Osteocyte (in vitro differentiated cells): ENCODE measurements around the gene MTF2. TPM values are rescaled to one million over a fixed set of nuclear protein-coding genes. Genes with fewer than 3 reads are reported as not detected.

Source experiments
- DNase-seq: peaks from one replicate; pipeline ENCODE4 v3.0.0; 2021; ENCODE audit warnings: mixed read lengths; ENCODE audit not compliant: unreplicated experiment; ENCODE audit errors: extremely low spot score
- H3K27ac Mint-ChIP-seq: one replicate; pipeline ENCODE4 v1.8.0; 2021; ENCODE audit warnings: mild to moderate bottlenecking, mixed read lengths; ENCODE audit not compliant: unreplicated experiment
- H3K27me3 Mint-ChIP-seq: one replicate; pipeline ENCODE4 v1.8.0; 2021; ENCODE audit warnings: mixed read lengths; ENCODE audit not compliant: unreplicated experiment
- H3K36me3 Mint-ChIP-seq: one replicate; pipeline ENCODE4 v1.8.0; 2021; ENCODE audit warnings: mixed read lengths; ENCODE audit not compliant: unreplicated experiment
- H3K4me1 Mint-ChIP-seq: one replicate; pipeline ENCODE4 v1.8.0; 2021; ENCODE audit warnings: mixed read lengths; ENCODE audit not compliant: unreplicated experiment
- H3K4me3 Mint-ChIP-seq: one replicate; pipeline ENCODE4 v1.8.0; 2021; ENCODE audit warnings: mild to moderate bottlenecking, moderate library complexity, mixed read lengths; ENCODE audit not compliant: unreplicated experiment
- H3K9me3 Mint-ChIP-seq: one replicate; pipeline ENCODE4 v1.8.0; 2021; ENCODE audit warnings: mixed read lengths; ENCODE audit not compliant: unreplicated experiment
- CTCF ChIP-seq: fragments of 200-600 bp; sonication (generic); IDR thresholded peaks from 2 replicates; pipeline ENCODE4 v1.5.0; 2021; ENCODE audit warnings: antibody characterized with exemption, mild to moderate bottlenecking, moderate library complexity
- total RNA-seq: library from RNA; stranded (reverse); gene quantifications from 2 replicates; pipeline ENCODE4 v1.2.1, GENCODE V29; 2021

Gene MTF2
- total RNA-seq, 1 donor from 2014 or later = 24.9 TPM

GRCh38 chr1:93114391-93114790, 35.3 kb downstream of the MTF2 start:
- Mint-ChIP-seq H3K9me3 (no peaks in the 10 kb centered on the region), H3K36me3 (peaks cover 30% of the 10 kb centered on the region), H3K4me3 (no peak overlapping the region), H3K27ac (no peak overlapping the region), H3K4me1 (peaks cover 15% of the 10 kb centered on the region), H3K27me3 (no peaks in the 10 kb centered on the region)
- no peak for TF ChIP-seq CTCF
- DNase-seq = no peak

DNA sequence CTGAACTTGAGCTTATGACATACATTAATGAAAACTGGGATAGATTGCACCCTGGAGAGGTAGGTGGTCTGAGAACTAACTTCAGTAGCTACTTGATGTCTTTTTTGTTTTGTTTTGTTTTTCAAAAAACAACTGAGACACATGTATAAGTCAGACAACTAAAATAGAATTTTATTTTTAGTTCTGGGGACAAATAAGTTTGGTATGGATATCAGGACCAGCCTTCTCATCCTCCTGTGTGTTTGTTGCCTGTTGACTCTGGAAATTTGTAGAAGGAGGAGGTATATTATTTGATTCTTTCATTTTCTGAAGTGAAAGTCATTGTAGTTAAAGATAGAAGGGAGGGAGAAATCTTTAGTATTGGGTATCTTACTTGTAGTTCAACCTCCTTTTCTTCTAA, 41.5 kb downstream of the MTF2 start:
- Mint-ChIP-seq H3K27me3 (no peaks in the 10 kb centered on the region), H3K9me3 (no peaks in the 10 kb centered on the region), H3K27ac (no peak overlapping the region), H3K4me3 (no peak overlapping the region), H3K4me1 (no peaks in the 10 kb centered on the region), H3K36me3 (peaks cover 32% of the 10 kb centered on the region)
- TF ChIP-seq CTCF = no peak
- DNase-seq = no peak

DNA sequence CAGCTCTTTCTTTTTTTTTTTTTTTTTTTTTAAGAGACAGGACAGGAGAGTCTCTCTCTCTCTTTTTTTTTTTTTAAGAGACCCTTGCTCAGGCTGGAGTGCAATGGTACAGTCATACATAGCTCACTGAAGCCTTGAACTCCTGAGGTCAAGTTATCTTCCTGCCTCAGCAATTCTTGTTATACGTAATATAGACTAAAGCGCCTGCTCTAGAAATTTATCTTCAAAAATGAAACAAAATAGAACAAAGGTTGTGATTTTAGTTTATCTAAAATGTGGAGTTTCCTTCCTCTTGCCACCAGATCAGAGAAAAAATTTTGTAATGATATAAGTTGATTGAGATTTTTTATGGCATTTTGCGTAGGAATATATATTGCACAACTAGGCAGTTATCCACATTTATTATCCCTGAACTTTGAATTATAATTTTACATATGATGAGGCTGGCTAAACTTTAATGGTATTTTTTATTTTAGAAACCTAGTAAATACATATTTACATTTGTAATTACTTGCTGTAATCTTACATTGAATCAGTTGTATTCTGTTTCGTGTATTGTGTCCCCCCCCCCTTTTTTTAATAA, 44.2 kb downstream of the MTF2 start:
- H3K27me3 Mint-ChIP-seq = no peaks in the 10 kb centered on the region
- H3K9me3 Mint-ChIP-seq = no peaks in the 10 kb centered on the region
- no peak overlapping the region for H3K4me3 Mint-ChIP-seq
- no peak for DNase-seq
- peaks cover 23% of the 10 kb centered on the region for H3K36me3 Mint-ChIP-seq
- no peak overlapping the region for H3K27ac Mint-ChIP-seq
- H3K4me1 Mint-ChIP-seq = no peaks in the 10 kb centered on the region
- TF ChIP-seq CTCF = no peak

GRCh38 chr1:93124556-93125355, 45.7 kb downstream of the MTF2 start:
- no peak for DNase-seq

More at GRCh38 chr1:93124556-93125355, 45.7 kb downstream of the MTF2 start:
- Mint-ChIP-seq H3K27ac (peak overlapping the region; percentile 1), H3K4me1 (no peaks in the 10 kb centered on the region), H3K36me3 (peaks cover 15% of the 10 kb centered on the region), H3K27me3 (no peaks in the 10 kb centered on the region), H3K9me3 (no peaks in the 10 kb centered on the region), H3K4me3 (no peak overlapping the region)
- no peak for TF ChIP-seq CTCF
